Natural killer cell treated with Interleukin-12 subunit alpha and Interleukin-12 subunit beta and Interleukin-15 and Interleukin-18, amount 100 ng/mL, for 72 hours (primary cell): Measurements from ENCODE around the gene RSPO1. TPM values are rescaled to one million over a fixed set of nuclear protein-coding genes. Genes with fewer than 3 reads are reported as not detected.

ENCODE experiments used
- ATAC-seq, 2 donors: fragments of 150-1000 bp; cut with Tn5 transposase in 1 of 2; sonication (Bioruptor Pico), chemical (Tn5 transposase) in 1 of 2; 2 replicates each; pipeline ENCODE4 v1.10.0; 2021
- DNase-seq: peaks from one replicate; pipeline ENCODE4 v3.0.0; 2022; ENCODE audit warnings: low spot score
- H3K27ac Mint-ChIP-seq, 2 donors: 1 replicate in 1 of 2; 2 replicates in 1 of 2; pipeline ENCODE4 v1.8.0; 2022; ENCODE audit warnings: mixed read lengths in 2 of 2, mild to moderate bottlenecking in 1 of 2, moderate library complexity in 1 of 2
- H3K27me3 Mint-ChIP-seq, 2 donors: 1 replicate in 1 of 2; 2 replicates in 1 of 2; pipeline ENCODE4 v1.8.0; 2022; ENCODE audit warnings: mixed read lengths in 2 of 2
- H3K36me3 Mint-ChIP-seq: one replicate; pipeline ENCODE4 v1.8.0; 2022; ENCODE audit warnings: mixed read lengths
- H3K4me1 Mint-ChIP-seq, 2 donors: 1 replicate in 1 of 2; 2 replicates in 1 of 2; pipeline ENCODE4 v1.8.0; 2022; ENCODE audit warnings: low read depth in 2 of 2, mixed read lengths in 2 of 2, mild to moderate bottlenecking in 1 of 2
- H3K4me3 Mint-ChIP-seq: one replicate; pipeline ENCODE4 v1.8.0; 2022; ENCODE audit warnings: mixed read lengths
- H3K9me3 Mint-ChIP-seq: 2 replicates; pipeline ENCODE4 v1.8.0; 2022; ENCODE audit warnings: mixed read lengths
- total RNA-seq, 2 donors: library from RNA; stranded (reverse); gene quantifications; one replicate each; pipeline ENCODE4 v1.2.3, GENCODE V29; 2022

Gene RSPO1
- total RNA-seq, 2 donors from 2014 or later = not detected

GRCh38 chr1:37620707-37621106 lies 14.0 kb downstream of the RSPO1 start:
- no peaks in the 10 kb centered on the region for H3K36me3 Mint-ChIP-seq
- H3K27me3 Mint-ChIP-seq = peaks cover 29 to 39% of the 10 kb centered on the region in 2 donors
- DNase-seq (no peak), ATAC-seq (no peak)
- H3K9me3 Mint-ChIP-seq = no peaks in the 10 kb centered on the region
- no peak overlapping the region for H3K4me3 Mint-ChIP-seq
- H3K27ac Mint-ChIP-seq = no peak overlapping the region
- no peaks in the 10 kb centered on the region for H3K4me1 Mint-ChIP-seq

DNA sequence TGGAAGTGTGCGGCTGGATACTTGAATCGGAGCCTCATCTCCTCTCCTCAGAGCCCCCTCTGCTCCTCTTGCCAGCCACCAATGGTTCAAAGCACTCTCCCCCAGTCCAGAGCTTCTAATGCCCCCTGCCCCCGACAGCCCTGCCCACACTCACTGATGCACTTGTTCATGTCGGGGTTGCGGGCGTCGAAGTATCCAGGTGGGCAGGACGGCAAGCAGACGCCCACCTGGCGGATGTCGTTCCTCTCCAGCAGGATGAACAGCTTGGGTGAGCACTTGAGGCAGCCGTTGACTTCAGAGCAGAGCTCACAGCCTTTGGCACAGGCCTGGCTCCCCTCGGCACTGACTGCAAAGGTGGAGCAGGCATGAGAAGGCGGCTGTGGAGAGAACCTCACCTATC lies 18.4 kb downstream of the RSPO1 start:
- H3K9me3 Mint-ChIP-seq = no peaks in the 10 kb centered on the region
- H3K4me3 Mint-ChIP-seq = no peak overlapping the region
- no peak for ATAC-seq
- H3K27me3 Mint-ChIP-seq = peaks cover 31 to 43% of the 10 kb centered on the region in 2 donors
- no peak for DNase-seq
- no peaks in the 10 kb centered on the region for H3K4me1 Mint-ChIP-seq
- no peaks in the 10 kb centered on the region for H3K36me3 Mint-ChIP-seq
- H3K27ac Mint-ChIP-seq = no peak overlapping the region

DNA sequence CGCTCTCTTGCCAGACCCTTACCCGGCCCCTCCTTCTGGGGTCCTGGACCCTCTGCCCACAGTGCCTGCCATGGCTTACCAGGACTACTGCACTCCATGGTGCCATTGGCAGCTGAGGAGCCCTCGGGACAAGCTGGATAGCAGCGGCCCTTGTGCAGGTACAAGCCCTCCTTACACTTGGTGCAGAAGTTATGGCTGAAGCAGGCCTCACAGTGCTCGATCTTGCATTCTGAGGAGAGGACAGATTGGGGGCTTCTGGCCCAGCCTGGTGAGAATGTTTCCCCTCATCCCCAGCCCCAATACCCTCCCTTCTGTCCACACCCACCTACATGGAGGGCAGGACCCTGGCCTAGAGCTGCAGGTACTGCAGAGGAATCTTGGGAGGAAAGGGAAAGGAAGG lies 20.6 kb downstream of the RSPO1 start:
- no peak overlapping the region for H3K4me3 Mint-ChIP-seq
- no peaks in the 10 kb centered on the region for H3K36me3 Mint-ChIP-seq
- no peak for ATAC-seq
- H3K27me3 Mint-ChIP-seq = peaks cover 29 to 39% of the 10 kb centered on the region in 2 donors
- H3K9me3 Mint-ChIP-seq = no peaks in the 10 kb centered on the region
- no peak for DNase-seq
- no peaks in the 10 kb centered on the region for H3K4me1 Mint-ChIP-seq
- no peak overlapping the region for H3K27ac Mint-ChIP-seq

GRCh38 chr1:37612186-37612585 lies 22.5 kb downstream of the RSPO1 start:
- no peak for DNase-seq
- H3K9me3 Mint-ChIP-seq = no peaks in the 10 kb centered on the region
- H3K27ac Mint-ChIP-seq = no peak overlapping the region
- H3K27me3 Mint-ChIP-seq = peaks cover 19 to 21% of the 10 kb centered on the region in 2 donors
- ATAC-seq = no peak
- no peaks in the 10 kb centered on the region for H3K36me3 Mint-ChIP-seq
- no peaks in the 10 kb centered on the region for H3K4me1 Mint-ChIP-seq
- H3K4me3 Mint-ChIP-seq = no peak overlapping the region

DNA sequence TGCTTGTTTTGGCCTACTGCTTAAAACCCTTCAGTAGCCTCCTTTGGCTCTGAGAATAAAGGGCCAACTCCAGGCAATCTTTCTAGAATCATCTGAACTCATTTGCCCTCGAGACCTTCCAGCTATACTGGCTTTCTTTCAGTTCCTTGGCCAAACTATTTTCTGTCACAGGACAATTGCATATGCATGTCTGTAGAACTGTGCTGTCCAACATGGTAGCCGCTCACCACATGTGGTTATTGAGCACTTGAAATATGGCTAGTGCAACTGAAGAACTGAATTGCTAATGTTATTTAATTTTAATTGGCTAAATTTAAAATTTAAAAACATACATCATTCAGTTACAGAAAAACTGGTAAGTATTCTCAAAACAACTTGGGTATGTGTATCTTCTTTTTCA lies 24.7 kb downstream of the RSPO1 start:
- Mint-ChIP-seq H3K27ac (no peak overlapping the region), H3K4me1 (no peaks in the 10 kb centered on the region), H3K27me3 (peaks cover 6 to 9% of the 10 kb centered on the region in 2 donors), H3K4me3 (no peak overlapping the region), H3K36me3 (no peaks in the 10 kb centered on the region), H3K9me3 (no peaks in the 10 kb centered on the region)
- ATAC-seq = no peak
- no peak for DNase-seq

GRCh38 chr1:37609002-37609401 lies 25.7 kb downstream of the RSPO1 start:
- DNase-seq (no peak), ATAC-seq (no peak)
- Mint-ChIP-seq H3K27me3 (peaks cover 11 to 17% of the 10 kb centered on the region in 2 donors), H3K27ac (no peak overlapping the region), H3K4me3 (no peak overlapping the region), H3K36me3 (no peaks in the 10 kb centered on the region), H3K4me1 (no peaks in the 10 kb centered on the region), H3K9me3 (no peaks in the 10 kb centered on the region)

DNA sequence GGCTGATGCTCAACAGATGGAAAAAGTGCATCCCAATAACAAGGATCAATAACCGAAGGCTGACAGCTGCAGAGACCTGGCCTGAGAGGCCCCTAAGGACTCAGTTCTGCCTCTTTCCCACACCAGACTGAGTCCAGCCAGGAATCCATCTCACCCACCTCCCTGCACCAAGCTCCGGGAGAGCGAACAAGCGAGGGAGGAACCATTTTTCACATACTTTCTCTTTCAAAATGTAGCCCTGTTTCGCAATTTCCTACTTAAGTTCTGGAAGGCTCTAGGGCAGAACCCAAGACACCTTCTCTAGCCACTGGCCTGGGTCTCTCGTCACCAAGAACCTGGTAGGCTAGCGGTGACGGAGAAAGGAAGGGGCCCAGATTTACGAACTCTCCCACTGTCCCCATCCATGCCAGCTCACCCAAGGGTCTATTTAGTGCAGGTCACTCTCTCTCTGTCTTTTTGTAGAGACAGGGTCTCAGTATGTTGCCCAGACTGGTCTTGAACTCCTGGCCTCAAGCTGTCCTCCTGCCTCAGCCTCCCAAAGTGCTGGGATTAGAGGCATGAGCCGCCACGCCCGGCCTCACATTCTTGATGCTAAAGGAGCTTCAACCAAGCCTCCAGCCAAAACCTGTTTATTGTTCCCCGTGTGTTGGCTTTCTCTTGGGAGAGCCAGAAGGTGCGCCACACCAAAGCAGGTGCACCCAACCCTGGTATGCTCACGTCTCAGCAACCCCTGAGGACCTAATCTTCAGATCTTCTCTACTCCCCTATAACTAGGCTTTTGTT lies 28.0 kb downstream of the RSPO1 start:
- Mint-ChIP-seq H3K4me1 (peaks cover 0 to 4% of the 10 kb centered on the region in 2 donors), H3K9me3 (no peaks in the 10 kb centered on the region), H3K36me3 (no peaks in the 10 kb centered on the region), H3K27ac (no peak overlapping the region), H3K27me3 (peaks cover 6 to 11% of the 10 kb centered on the region in 2 donors), H3K4me3 (no peak overlapping the region)
- ATAC-seq (no peak), DNase-seq (no peak)

GRCh38 chr1:37605806-37606474 lies 28.8 kb downstream of the RSPO1 start:
- Mint-ChIP-seq H3K4me3 (no peak overlapping the region), H3K9me3 (no peaks in the 10 kb centered on the region), H3K4me1 (peaks cover 0 to 4% of the 10 kb centered on the region in 2 donors), H3K27me3 (peaks cover 6 to 11% of the 10 kb centered on the region in 2 donors), H3K27ac (no peak overlapping the region), H3K36me3 (no peaks in the 10 kb centered on the region)
- DNase-seq (no peak), ATAC-seq (no peak)

DNA sequence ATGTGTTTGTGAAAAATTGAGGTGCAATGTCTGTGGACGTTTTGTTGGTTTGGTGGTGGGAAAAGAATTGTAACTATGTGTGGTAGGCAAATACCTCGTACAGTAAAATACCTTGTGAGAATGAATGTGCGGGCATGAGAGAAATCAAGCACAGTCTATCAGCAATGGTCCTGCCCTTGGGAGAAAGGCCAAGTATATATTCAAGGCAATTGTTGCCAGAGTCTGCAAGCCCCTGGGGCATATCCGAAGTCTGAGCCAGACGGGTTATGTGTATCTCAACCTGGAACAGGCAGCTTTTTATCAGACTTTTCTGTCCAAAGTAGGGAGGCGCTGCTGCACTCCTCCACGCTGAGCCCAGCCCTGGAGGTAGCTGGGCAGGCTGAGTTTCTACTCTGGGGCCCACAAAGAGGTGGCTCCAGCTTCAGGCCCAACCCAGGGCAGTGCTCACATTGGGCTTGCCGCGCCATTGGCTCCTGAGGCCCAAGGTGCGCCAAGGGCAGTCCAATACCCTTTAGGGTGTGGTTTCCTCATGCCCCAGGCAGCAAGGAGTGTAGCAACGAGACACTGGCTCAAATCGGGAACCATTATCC lies 29.5 kb downstream of the RSPO1 start:
- no peak for ATAC-seq
- H3K9me3 Mint-ChIP-seq = no peaks in the 10 kb centered on the region

GRCh38 chr1:37602750-37603694 lies 31.7 kb downstream of the RSPO1 start:
- Mint-ChIP-seq H3K9me3 (no peaks in the 10 kb centered on the region), H3K27ac (no peak overlapping the region), H3K27me3 (peaks cover 6 to 11% of the 10 kb centered on the region in 2 donors), H3K4me1 (peaks cover 0 to 4% of the 10 kb centered on the region in 2 donors), H3K36me3 (no peaks in the 10 kb centered on the region), H3K4me3 (no peak overlapping the region)
- DNase-seq (no peak), ATAC-seq (peak in 1 of 2 donors; percentile 50)

More for the DNA sequence above, 29.5 kb downstream of the RSPO1 start:
- H3K4me3 Mint-ChIP-seq = no peak overlapping the region
- H3K36me3 Mint-ChIP-seq = no peaks in the 10 kb centered on the region
- H3K27ac Mint-ChIP-seq = no peak overlapping the region
- peaks cover 0 to 4% of the 10 kb centered on the region in 2 donors for H3K4me1 Mint-ChIP-seq
- H3K27me3 Mint-ChIP-seq = peaks cover 6 to 11% of the 10 kb centered on the region in 2 donors
- DNase-seq = no peak

DNA sequence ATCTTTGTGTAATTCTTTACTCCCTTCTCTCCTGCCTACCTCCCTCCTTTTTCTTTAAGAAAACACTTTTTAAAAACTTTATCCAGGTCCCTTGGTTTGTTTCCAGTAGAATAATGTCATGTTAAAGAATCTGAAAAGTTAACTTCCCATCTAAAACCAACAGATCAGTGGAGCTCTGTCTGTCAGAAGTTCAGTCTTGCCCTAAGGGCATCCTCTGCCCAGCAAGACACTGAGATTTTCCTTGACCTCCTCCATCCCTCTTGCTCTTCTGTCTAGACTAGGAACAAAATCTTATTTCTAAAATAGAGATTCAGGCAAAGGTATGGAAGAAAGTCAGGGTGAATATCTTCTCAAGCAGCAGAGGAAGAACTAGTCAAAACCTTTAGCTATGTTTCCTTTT lies 33.3 kb downstream of the RSPO1 start:
- Mint-ChIP-seq H3K9me3 (no peaks in the 10 kb centered on the region), H3K27ac (no peak overlapping the region), H3K36me3 (no peaks in the 10 kb centered on the region), H3K27me3 (peaks cover 6 to 11% of the 10 kb centered on the region in 2 donors), H3K4me3 (no peak overlapping the region), H3K4me1 (peaks cover under 1 to 6% of the 10 kb centered on the region in 2 donors)
- no peak for DNase-seq
- ATAC-seq = no peak

DNA sequence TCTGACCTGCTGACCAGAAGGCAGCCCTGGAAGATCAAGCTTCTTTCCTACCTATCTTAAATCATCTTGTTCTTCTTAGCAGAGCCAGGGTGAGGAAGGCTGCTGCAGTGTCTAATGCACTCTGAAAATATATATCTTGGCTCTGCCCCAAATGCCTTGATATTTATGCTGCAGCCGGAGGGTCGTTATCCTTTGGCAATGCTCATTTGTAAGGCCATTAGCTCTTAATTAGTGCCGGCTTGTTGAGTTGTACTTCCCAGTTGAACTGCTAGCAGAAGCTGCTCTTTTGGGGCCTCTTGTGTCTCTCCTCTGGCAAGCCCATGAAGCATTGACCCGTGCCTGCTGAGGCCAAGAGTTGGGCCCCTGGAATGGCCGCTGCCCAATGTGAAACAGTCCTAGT lies 34.8 kb downstream of the RSPO1 start:
- Mint-ChIP-seq H3K27me3 (peaks cover 6 to 11% of the 10 kb centered on the region in 2 donors), H3K27ac (no peak overlapping the region), H3K9me3 (no peaks in the 10 kb centered on the region), H3K36me3 (peaks cover 5% of the 10 kb centered on the region), H3K4me1 (peaks cover 14 to 21% of the 10 kb centered on the region in 2 donors), H3K4me3 (no peak overlapping the region)
- no peak for DNase-seq
- ATAC-seq = no peak

DNA sequence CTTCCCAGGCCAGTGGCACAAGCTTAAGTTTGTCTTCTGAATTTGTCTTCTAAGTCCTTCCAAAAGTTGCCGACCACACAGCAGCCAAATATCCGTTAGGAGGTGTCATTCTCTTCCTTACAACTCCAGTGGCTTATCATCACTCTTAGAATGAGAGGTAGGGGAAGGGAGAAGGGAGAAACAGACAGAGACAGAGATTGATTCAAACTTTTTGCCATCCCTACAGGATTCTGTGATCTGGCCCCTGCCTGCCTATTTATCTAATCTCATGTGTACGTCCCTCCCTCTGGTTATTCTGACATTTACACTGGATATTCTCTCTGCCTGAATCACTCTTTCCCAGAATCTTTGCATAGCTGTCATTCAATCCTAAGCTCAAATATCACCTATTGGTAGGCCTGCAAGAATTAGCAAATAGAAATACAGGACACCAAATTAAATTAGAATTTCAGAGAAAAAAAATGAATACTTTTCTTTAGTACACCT lies 38.5 kb downstream of the RSPO1 start:
- Mint-ChIP-seq H3K4me1 (peaks cover 21 to 28% of the 10 kb centered on the region in 2 donors), H3K27me3 (no peaks in the 10 kb centered on the region), H3K4me3 (peak overlapping the region; percentile 100), H3K36me3 (peaks cover 10% of the 10 kb centered on the region), H3K9me3 (no peaks in the 10 kb centered on the region), H3K27ac (peak overlapping the region; percentile 92 to 98)
- no peak for ATAC-seq
- DNase-seq = no peak
